Activated CD4-positive, alpha-beta T cell treated with anti-CD3 and anti-CD28 coated beads, Interleukin-2, amount 50 U/mL, for 24 hours (primary cell): Measurements from ENCODE around the gene ZSCAN2.
A peak's percentile ranks its signal among the peaks of the same experiment; 100 is the strongest.
"Not testable (repeated sequence)": the region's sequence is repeated elsewhere in the genome, so short reads cannot be mapped to it uniquely, and the experiment has no call there.

ENCODE experiments used
- DNase-seq, 2 donors: peaks; one replicate each; pipeline ENCODE4 v3.0.0-alpha.2; 2020; ENCODE audit warnings: low read depth in 1 of 2, low spot score in 1 of 2

ZSCAN2 gene

DNA sequence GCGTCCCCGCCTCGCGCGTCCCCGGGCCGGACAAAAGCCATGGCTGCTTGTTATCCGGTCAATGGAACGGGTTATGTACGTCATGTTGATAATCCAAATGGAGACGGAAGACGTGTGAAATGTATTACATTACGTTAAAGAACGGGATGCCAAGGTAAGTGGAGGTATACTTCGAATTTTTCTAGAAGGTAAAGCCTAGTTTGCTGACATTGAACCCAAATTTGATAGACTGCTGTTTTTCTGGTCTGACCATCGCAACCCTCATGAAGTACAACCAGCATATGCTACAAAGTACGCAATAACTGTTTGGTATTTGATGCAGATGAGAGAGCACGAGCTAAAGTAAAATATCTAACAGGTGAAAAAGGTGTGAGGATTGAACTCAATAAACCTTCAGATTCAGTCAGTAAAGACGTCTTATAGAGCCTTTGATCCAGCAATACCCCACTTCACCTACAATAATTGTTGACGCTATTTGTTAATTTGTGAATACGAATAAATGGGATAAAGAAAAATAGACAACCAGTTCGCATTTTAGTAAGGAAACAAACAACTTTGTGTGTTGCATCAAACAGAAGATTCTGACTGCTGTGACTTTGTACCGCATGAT, 33.5 kb downstream of the ZSCAN2 start:
- no peak for DNase-seq

DNA sequence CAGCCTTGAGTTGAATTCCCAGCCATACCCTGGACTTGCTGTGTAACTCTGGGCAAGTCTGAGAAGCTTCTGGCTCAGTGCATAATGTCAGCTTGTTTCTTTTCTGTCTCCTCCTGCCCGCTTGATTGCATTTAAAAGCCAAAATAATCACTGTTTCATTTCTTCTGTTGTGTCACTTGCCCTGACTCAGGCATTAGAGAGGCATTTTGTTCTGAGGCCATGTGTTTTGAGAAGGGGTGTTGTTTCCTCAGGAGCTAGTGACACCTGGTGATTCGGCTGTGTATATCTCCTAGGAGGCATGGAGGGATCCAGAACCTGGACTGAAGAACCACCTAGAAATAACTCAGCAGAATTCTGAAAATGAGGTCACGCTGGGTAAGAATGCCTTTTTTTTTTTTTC, 37.3 kb downstream of the ZSCAN2 start:
- DNase-seq = no peak

GRCh38 chr15:84641871-84642270, 41.1 kb downstream of the ZSCAN2 start:
- not testable (repeated sequence) for DNase-seq

- not testable (repeated sequence) for DNase-seq
Observed at GRCh38 chr15:84642640-84643039, 41.8 kb downstream of the ZSCAN2 start.

GRCh38 chr15:84643838-84644237, 43.0 kb downstream of the ZSCAN2 start:
- DNase-seq = no peak

- DNase-seq = no peak
Observed at GRCh38 chr15:84645496-84645895, 44.7 kb downstream of the ZSCAN2 start.

DNA sequence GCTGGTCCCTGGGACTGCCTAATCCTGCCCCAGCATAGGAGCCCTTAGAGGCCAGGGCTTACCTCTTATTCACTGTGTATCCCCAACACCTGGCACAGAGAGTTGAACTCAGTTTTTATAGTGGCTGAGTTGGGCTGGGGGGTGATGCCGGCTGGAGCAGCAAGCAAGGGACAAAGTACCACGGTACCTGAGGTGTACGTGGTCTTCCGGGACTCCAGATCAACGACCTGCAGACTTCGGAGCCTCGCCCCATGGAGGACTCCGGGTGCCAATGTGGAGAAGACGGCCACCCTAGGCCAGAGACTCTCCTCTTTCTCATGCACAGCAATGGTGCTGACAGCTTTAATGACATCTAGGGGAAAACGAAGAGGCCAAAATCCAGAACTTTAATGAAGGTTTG, 45.2 kb downstream of the ZSCAN2 start:
- no peak for DNase-seq

DNA sequence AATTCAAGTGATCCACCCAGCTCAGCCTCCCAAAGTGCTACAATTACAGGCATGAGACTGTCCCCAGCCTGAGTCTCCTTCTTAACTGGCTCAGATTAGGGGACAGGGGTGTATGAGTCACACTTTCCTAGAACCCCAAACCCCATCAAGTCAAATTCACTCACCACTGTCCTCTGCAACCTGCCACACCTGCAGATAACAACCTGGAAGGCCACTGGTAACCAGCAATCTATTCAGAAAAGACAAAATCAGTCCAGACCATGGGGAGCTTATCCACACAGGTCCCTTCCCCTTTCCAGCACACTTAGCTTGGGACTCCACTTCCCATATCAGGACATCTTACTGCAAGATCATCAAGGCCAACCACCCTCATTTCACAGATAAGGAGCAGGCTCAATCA, 46.9 kb downstream of the ZSCAN2 start:
- no peak for DNase-seq

GRCh38 chr15:84648539-84648938, 47.7 kb downstream of the ZSCAN2 start:
- no peak for DNase-seq

- DNase-seq = no peak
Observed at GRCh38 chr15:84649706-84650105, 48.9 kb downstream of the ZSCAN2 start.

DNA sequence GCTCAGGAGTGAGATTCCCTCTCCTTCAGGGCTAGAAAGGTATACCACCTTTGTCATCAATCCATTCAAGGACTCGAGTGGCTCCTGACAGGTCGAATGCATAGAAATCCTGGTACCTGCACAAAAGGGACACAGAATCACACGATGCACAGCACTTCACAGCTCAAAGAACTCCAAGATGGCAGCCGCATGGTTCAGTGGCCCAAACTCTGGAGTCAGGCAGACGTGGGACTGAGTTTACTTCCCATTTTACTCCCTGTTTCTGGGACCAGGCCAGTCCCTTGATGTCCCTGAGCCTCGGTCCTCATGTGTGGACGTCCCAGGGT, 52.7 kb downstream of the ZSCAN2 start:
- no peak for DNase-seq

DNA sequence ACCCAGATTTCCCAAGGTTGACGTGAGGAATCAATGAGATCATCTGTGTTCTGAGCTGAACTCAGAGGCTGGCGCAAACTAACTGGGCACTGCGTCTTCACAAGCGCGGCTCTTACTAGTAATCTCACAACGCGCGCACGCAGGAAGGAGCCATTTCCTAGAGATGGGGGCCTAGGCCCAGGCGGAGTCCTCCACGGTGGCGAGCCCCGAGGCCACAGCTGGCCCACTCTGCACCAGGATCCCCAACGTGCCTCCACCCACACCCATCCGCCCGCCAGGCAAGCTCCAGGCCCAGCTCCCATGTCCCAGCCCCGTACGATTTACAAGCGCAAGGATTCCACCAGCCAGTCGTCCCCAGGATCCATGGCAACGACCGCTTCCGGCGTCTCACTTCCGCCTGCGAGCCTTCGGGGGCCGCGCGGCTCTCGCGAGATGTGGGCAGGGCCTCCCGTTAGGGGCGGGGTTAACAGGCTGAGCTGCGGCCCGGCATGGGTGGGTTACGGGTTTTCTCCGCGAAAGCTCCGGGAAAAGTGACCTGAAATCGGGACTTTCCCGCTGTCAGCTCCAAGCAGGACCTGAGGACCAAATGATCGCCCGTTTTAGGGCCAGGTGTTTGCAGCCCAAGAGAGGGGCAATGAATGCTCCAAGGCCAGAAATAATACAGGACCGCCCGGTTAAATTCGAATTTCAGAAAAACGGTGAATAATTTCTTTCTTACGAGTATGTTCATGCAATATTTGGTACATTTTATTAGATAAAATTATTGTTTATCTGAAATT, 53.3 kb downstream of the ZSCAN2 start, which contains the start of gene WDR73:
WDR73 (minus strand) TSS at position 374 of the 779 bp plus-strand sequence; CDS start at position 365, 9 bp downstream.
- DNase-seq = peak; percentile 96

GRCh38 chr15:84654689-84655453, 54.1 kb downstream of the ZSCAN2 start:
- DNase-seq = peak; percentile 51 to 69

DNA sequence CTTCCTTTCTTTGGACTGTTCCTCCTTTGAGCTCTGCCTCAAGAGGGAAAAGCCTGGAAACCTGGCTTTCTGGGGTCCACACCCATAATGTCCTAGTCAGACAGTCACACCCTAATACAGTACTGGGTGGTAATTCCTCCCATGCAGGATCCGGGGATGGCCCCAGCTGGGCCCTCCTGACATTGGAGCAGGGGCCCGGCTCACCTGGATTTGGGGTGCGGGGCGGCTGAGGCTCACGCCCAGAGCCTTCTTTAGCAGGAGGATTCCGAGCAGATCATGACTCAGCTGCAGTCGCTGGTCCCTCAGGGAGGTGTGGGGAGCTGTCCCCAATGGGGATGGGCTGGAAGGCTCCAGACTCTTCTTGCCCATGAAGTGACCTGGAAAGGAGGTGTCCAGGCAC, 56.2 kb downstream of the ZSCAN2 start:
- DNase-seq = no peak

DNA sequence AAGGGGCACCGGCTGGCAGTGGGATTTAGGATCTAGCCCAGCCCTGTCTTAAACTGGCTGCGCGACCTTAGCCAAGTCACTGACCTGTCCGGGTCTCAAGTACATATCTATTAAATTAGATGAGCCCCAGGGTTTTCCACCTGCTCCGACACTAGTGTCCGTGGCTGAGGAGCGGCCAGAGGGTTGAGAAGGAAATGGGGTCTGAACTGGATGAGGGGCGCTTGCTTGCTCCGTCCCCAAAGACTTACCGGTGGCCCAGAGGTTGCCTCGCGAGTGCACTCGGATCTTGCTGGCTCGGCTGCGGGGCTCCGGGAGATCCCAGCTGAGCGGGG, 56.9 kb downstream of the ZSCAN2 start:
- DNase-seq = no peak

DNA sequence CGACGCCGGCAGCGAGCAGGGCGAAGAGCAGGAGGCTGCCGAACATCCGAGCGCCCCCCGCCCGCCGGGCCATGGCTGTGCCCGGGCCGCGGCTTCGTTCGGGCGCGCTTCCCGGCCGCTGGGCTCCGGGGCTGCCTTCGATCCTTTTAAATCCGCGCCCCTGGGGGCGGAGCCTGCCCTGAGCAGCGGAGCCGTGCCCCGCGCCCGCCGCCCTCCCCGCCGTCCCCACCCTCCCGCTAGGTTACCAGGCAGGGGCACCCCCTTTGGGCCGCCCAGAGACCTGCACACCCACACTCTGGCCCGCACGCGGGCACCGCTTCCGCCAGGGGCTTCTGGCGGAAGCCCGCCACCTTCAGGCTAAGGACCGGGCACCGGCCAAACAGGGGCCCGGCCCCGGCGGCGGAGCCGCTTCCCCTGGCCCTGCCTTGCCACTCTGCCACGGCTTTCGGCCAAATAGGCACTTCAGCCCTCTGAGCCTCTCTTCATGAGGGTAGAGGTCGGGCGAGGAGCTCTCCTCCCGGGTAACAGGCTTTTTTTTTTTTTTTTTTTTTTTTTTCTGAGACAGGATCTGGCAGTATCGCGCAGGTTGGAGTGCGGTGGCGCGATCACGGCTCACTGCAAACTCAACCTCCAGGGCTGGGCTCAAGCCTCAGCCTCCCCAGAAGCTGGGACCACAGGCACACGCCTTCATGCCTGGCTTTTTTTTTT, 57.4 kb downstream of the ZSCAN2 start, which contains the start of gene NMB:
NMB (minus strand) TSS at position 120 of the 708 bp plus-strand sequence; CDS start at position 73, 47 bp downstream.
- peak; percentile 62 to 71 for DNase-seq

DNA sequence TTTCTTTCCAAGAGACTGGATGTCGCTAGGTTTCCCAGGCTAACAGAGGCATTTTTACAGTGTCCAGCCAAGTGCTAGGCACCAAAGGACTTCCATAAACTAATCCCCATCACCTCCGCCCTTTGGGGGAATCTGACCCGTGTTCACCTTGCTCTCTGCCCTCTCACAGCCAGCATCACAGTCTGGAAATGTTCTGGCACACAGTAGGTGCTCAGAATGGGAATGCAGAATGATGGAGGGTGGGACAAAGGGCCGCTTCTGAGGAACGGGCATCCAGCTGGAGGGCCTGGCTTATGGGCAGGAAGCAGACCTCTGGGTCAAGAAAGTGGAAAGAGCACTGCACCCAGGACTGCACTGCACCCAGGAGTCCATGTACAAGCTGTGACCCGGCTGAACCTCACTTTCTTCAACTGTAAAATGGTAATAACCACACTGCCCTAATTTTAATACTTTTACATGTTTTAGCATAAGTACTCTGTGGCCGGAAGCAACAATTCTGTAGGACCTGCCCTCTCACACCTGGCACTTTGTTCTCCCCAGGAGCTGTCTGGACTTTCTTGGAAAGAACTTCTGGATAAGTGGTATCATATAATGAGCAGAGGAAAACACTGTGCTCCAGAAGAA, 58.1 kb downstream of the ZSCAN2 start:
- no peak for DNase-seq

DNA sequence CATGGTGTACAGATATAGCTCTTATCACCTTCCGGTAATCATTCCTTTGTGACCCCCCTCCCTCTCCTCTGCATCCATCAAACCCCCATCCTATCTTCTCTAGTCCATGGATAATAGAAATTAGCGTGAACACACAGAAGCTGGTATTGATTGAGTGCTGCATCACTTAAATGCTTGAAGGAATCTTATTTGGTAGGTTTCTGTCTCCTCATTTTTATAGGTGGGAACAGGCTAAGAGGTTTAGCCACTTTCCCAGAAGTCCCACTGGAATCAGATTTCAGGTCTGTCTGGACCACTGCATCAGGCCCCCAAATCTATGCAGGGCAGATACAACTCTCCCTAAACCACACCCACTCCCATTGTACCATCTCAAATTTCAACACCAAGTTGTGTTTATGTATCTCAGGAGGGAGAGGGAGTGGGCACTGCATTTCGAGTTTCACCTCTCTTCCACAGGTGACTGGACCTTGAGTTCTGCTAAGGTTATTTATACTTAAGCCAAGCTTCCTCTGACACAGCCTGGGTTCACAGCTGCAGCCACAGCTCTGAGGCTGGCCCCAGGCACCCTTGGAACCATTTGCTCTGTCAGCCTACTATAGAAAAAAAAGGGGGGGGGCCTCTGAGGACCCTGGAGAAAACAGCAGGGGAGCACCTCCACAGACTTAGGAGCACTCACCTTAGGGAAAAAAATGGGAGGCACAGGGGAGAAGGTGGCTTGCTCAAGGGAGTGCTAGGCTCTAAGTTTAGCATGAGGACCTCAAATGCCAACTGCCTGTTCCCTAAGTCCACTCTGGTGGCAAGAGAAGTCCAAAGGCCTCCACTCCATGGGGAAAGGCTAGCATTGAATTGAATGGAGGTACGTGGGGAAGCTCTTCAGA, 59.3 kb downstream of the ZSCAN2 start:
- DNase-seq = no peak

GRCh38 chr15:84661001-84661400, 60.2 kb downstream of the ZSCAN2 start:
- no peak for DNase-seq

DNA sequence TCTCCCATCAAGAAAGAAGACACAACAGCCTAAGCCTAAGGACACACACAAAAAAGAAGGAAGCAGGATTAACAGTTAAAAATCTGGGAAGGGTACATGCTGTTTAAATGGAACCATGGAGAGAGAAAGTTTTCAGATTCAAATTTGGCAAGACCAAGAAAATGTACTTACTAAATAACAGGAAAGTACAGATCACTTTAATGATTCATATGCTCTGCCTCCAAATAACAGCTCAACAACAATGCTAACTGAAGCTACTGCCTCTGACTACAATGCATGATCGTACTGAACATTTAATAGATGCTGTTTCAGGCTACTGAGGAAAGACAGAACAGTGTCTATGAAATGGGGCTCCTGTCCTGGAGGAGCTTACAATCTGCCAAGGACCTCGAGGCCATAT, 65.6 kb downstream of the ZSCAN2 start:
- DNase-seq = no peak
